Omental fat pad (tissue), 4 donors: Measurements from ENCODE around the gene YJEFN3. TPM values are rescaled to one million over a fixed set of nuclear protein-coding genes. Genes with fewer than 3 reads are reported as not detected.

Experiments used
- ATAC-seq: fragments of 150-250 bp; one replicate; pipeline ENCODE4 v1.9.1; 2016; ENCODE audit warnings: mild to moderate bottlenecking, moderate library complexity; ENCODE audit not compliant: low FRiP score
- DNase-seq: peaks from one replicate; pipeline ENCODE4 v3.0.0-alpha.2; 2019; ENCODE audit warnings: low spot score
- total RNA-seq, 4 donors: library from RNA; depleted of rRNA; stranded (reverse); fragments of >200 nt; gene quantifications; one replicate each; pipeline ENCODE4 v1.1.0, GENCODE V29; 2016
- TF ChIP-seq, protein P1 (sequence below), 3 donors: fragments of 450-650 bp; IDR thresholded peaks; one replicate each; pipeline ENCODE4 v1.5.1; 2016 to 2017; ENCODE audit warnings: antibody characterized with exemption in 3 of 3, mild to moderate bottlenecking in 3 of 3, moderate library complexity in 2 of 3

Gene YJEFN3
- total RNA-seq, 4 donors from 2014 or later, result 0.75 to 1.1 (median 0.90) TPM

GRCh38 chr19:19525611-19526380 is 2.9 kb upstream of the YJEFN3 start:
- ATAC-seq (no peak), DNase-seq (no peak)
- TF ChIP-seq, protein P1, sequence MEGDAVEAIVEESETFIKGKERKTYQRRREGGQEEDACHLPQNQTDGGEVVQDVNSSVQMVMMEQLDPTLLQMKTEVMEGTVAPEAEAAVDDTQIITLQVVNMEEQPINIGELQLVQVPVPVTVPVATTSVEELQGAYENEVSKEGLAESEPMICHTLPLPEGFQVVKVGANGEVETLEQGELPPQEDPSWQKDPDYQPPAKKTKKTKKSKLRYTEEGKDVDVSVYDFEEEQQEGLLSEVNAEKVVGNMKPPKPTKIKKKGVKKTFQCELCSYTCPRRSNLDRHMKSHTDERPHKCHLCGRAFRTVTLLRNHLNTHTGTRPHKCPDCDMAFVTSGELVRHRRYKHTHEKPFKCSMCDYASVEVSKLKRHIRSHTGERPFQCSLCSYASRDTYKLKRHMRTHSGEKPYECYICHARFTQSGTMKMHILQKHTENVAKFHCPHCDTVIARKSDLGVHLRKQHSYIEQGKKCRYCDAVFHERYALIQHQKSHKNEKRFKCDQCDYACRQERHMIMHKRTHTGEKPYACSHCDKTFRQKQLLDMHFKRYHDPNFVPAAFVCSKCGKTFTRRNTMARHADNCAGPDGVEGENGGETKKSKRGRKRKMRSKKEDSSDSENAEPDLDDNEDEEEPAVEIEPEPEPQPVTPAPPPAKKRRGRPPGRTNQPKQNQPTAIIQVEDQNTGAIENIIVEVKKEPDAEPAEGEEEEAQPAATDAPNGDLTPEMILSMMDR (IDR thresholded peaks at IDR 0.05), result no peak

DNA sequence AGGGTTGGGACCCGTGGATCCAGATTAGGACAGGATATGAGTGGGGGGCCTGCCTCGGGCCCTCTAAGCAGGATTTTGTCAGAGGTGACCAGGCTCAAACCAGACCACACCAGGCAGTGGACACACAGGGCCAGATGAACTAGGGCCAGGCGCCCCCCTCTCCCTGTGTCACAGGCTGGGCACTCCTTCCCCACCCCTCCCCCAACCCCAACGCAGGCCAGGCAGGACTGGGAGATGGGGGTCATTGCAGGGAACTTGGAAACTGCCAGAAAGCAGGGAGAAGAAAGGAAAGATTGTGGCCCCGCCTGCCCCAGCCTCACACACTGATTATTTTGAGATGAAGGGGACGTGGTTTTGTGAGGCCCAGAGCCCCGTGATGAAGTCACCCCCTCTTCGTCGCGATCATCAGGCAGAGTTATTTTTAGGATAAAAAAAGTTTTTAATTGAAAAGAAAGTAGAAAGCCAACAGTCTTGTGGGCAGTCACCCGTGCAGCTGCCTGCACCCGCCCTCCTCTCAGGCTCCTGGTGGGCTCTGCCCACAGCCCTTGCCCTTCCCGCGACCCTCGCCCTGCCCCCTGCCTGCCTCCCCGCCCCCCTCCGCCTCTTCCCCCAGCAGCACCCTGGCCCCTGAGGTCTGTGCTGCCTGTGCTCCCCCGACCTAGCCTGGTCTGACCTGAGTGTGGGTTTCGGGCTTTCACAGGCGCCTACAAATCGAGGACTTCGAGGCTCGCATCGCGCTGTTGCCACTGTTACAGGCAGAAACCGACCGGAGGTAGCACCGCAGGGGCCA is 1.9 kb upstream of the YJEFN3 start:
- DNase-seq (no peak), ATAC-seq (no peak)
- TF ChIP-seq, protein P1 (IDR thresholded peaks at IDR 0.05), result no peak

DNA sequence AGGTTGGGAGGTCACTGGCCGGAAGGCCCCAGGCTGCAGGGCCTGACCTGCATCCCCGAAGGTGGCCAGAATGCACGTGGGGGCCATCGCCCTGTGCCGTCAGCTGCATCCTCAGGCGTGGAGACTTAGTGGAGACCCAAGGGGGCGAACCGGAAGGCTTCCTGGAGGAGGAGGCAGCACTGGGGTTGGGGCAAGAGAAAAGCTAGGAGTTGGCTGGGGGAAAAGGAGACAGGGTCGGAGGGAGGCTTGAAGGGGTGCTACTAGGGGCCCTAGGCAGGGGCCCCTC is 1.4 kb upstream of the YJEFN3 start:
- DNase-seq (no peak), ATAC-seq (no peak)
- TF ChIP-seq, protein P1 (IDR thresholded peaks at IDR 0.05), result no peak

GRCh38 chr19:19527674-19528625 is 761 bp upstream of the YJEFN3 start:
- ATAC-seq (no peak), DNase-seq (no peak)
- TF ChIP-seq, protein P1 (IDR thresholded peaks at IDR 0.05), result no peak

DNA sequence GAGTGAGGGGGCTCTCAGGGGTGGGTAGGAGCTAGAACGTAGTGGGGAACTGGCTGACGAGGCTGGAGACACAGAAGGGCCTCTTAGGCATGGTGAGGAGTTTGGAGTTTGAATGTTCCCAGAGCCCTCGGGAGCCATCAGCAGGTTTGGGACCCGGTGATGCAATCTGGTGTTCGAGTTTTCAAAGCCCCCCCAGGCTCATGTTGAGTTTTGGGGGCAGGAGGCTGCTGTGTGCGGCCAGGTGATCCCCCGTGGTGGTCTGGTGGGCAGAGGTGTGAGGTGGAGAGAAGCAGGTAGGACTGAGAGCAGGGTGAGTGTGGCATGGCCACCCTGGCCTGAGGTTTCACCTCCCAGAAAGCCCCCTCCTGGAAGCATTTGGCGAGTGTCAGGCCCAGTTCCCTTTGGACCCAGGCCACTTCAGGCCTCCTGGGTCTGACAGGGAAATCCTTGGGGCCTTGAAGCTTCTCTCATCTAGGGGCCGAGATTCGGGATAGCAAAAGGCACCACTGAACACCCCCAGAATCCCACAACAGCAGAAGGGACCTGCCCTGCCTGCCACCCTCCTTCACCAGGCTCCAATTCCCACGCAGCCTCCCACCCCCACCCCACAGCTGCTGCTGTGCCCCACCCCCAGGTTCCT is 1.2 kb downstream of the YJEFN3 start:
- ATAC-seq, result no peak
- TF ChIP-seq, protein P1 (IDR thresholded peaks at IDR 0.05), result no peak
- no peak for DNase-seq

DNA sequence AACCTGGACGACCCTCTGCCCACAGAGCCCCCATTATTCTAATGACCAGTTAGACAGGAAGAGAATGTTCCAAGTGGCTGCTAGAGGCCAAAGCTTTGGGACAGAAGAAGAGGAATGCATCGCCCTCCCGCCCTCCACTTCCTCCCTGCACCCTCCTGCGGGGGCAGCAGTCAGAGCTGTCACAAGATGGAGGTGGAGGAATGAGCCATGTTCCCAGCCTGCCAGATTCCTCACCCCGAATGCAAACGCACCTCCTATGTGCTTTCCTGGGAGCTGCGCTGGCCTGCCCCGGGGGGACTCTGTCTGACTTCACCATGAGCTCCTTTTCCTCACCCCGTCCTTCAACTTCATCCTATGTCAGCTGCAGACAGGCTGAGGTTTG is 1.7 kb downstream of the YJEFN3 start:
- no peak for ATAC-seq
- DNase-seq, result no peak
- TF ChIP-seq, protein P1 (IDR thresholded peaks at IDR 0.05), result no peak
